Lower leg skin (tissue), 3 donors: Measurements from ENCODE around the gene SHISA7.
"Not testable (repeated sequence)": the region's sequence is repeated elsewhere in the genome, so short reads cannot be mapped to it uniquely, and the experiment has no call there.

Source experiments
- POLR2A ChIP-seq, 2 donors: fragments of 450-650 bp; IDR thresholded peaks; one replicate each; pipeline ENCODE4 v1.6.1; 2016 to 2017; ENCODE audit warnings: antibody characterized with exemption in 2 of 2, mild to moderate bottlenecking in 1 of 2, moderate library complexity in 1 of 2
- TF ChIP-seq, protein P1 (sequence below), 3 donors: fragments of 450-650 bp; IDR thresholded peaks; one replicate each; pipeline ENCODE4 v1.5.1; 2016; ENCODE audit warnings: antibody characterized with exemption in 3 of 3, mild to moderate bottlenecking in 3 of 3, moderate library complexity in 2 of 3

DNA sequence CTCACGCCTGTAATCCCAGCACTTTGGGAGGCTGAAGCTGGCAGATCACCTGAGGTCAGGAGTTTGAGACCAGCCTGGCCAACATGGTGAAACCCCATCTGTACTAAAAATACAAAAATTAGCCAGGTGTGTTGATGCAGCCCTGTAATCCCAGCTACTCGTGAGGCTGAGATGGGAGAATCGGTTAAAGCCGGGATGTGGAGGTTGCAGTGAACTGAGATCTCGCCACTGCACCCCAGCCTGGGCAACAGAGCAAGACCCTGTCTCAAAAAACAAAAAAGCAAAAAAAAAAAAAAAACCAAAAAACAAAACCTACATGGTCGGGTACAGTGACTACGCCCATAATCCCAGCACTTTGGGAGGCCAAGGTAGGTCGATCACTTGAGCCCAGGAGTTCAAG lies 33.9 kb downstream of the SHISA7 start:
- TF ChIP-seq, protein P1, sequence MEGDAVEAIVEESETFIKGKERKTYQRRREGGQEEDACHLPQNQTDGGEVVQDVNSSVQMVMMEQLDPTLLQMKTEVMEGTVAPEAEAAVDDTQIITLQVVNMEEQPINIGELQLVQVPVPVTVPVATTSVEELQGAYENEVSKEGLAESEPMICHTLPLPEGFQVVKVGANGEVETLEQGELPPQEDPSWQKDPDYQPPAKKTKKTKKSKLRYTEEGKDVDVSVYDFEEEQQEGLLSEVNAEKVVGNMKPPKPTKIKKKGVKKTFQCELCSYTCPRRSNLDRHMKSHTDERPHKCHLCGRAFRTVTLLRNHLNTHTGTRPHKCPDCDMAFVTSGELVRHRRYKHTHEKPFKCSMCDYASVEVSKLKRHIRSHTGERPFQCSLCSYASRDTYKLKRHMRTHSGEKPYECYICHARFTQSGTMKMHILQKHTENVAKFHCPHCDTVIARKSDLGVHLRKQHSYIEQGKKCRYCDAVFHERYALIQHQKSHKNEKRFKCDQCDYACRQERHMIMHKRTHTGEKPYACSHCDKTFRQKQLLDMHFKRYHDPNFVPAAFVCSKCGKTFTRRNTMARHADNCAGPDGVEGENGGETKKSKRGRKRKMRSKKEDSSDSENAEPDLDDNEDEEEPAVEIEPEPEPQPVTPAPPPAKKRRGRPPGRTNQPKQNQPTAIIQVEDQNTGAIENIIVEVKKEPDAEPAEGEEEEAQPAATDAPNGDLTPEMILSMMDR (IDR thresholded peaks at IDR 0.05) = not testable (repeated sequence)
- not testable (repeated sequence) for TF ChIP-seq POLR2A (IDR thresholded peaks at IDR 0.05)
